Raji (cell line): ENCODE results near the gene RTN3.

ENCODE experiments used
- POLR2A ChIP-seq: IDR thresholded peaks from 2 replicates; pipeline ENCODE4 v1.6.1; 2011; ENCODE audit warnings: low read depth, low read length, control low read depth; ENCODE audit not compliant: insufficient read depth

Gene RTN3

GRCh38 chr11:63671322-63672155 is 9.8 kb upstream of the RTN3 start, which contains the start of gene ATL3:
Gene ATL3 (minus strand): TSS chr11:63671376. CDS start chr11:63671335, 41 bp downstream.
- peak; percentile 75 for TF ChIP-seq POLR2A

- TF ChIP-seq POLR2A = no peak
Measured at GRCh38 chr11:63672156-63672463, 9.2 kb upstream of the RTN3 start.

- no peak for TF ChIP-seq POLR2A
Measured at GRCh38 chr11:63672936-63673539, 8.3 kb upstream of the RTN3 start.

GRCh38 chr11:63673579-63673978 is 7.7 kb upstream of the RTN3 start:
- TF ChIP-seq POLR2A = no peak

GRCh38 chr11:63680834-63681320 is 423 bp upstream of the RTN3 start:
- TF ChIP-seq POLR2A = no peak

- TF ChIP-seq POLR2A = no peak
Measured at GRCh38 chr11:63682066-63683021, 1.0 kb downstream of the RTN3 start.

GRCh38 chr11:63683133-63683991 is 2.1 kb downstream of the RTN3 start:
- no peak for TF ChIP-seq POLR2A

GRCh38 chr11:63686926-63687325 is 5.6 kb downstream of the RTN3 start:
- no peak for TF ChIP-seq POLR2A

- TF ChIP-seq POLR2A = no peak
Measured at GRCh38 chr11:63687845-63688244, 6.5 kb downstream of the RTN3 start.

GRCh38 chr11:63694596-63694995 is 13.3 kb downstream of the RTN3 start:
- TF ChIP-seq POLR2A = no peak

GRCh38 chr11:63698976-63699733 is 17.9 kb downstream of the RTN3 start:
- no peak for TF ChIP-seq POLR2A

GRCh38 chr11:63699896-63700295 is 18.6 kb downstream of the RTN3 start:
- no peak for TF ChIP-seq POLR2A

GRCh38 chr11:63705526-63705925 is 24.2 kb downstream of the RTN3 start:
- no peak for TF ChIP-seq POLR2A

GRCh38 chr11:63708764-63709163 is 27.5 kb downstream of the RTN3 start:
- no peak for TF ChIP-seq POLR2A
